Prostate gland (tissue), 2 donors: ENCODE results near the gene ADARB1. TPM values are rescaled to one million over a fixed set of nuclear protein-coding genes. Genes with fewer than 3 reads are reported as not detected.

Experiments
- DNase-seq: peaks from one replicate; pipeline ENCODE4 v3.0.0-alpha.2; 2019; ENCODE audit warnings: low spot score
- H3K27ac ChIP-seq, 2 donors: fragments of 200-600 bp; sonication (generic); 2 replicates each; pipeline ENCODE4 v1.5.1; 2017 to 2019
- H3K27me3 ChIP-seq: fragments of 200-600 bp; sonication (generic); replicated peaks from 2 replicates; pipeline ENCODE4 v1.5.1; 2019; ENCODE audit not compliant: insufficient read depth
- H3K36me3 ChIP-seq, 2 donors: fragments of 200-600 bp; sonication (generic); 1 replicate in 1 of 2; 2 replicates in 1 of 2; pipeline versions ENCODE4 v1.5.1 to v1.8.1; 2017 to 2019
- H3K4me1 ChIP-seq: fragments of 200-600 bp; sonication (generic); replicated peaks from 2 replicates; pipeline ENCODE4 v1.5.1; 2019
- H3K4me3 ChIP-seq, 2 donors: fragments of 200-600 bp; sonication (generic); 2 replicates each; pipeline ENCODE4 v1.5.1; 2017 to 2019
- H3K9me3 ChIP-seq: fragments of 200-600 bp; sonication (generic); 2 replicates; pipeline ENCODE4 v1.5.1; 2017
- POLR2A ChIP-seq: fragments of 450-650 bp; IDR thresholded peaks from one replicate; pipeline ENCODE4 v1.6.1; 2016; ENCODE audit warnings: antibody characterized with exemption, mild to moderate bottlenecking
- POLR2AphosphoS5 ChIP-seq: sonication (generic); formaldehyde crosslinking; IDR thresholded peaks from one replicate; pipeline ENCODE4 v1.6.1; 2017; ENCODE audit warnings: antibody characterized with exemption
- WGBS: methylation state at CpG from one replicate; pipeline ENCODE4 v1.1.5; 2018; 5-methylcytosine and 5-hydroxymethylcytosine counted together
- intact Hi-C: fragments of 100-400 bp; cut with DNase I; formaldehyde crosslinking; loops from one replicate; pipeline ENCODE4 v1.14.2; 2022
- total RNA-seq, 2 donors: library from RNA; depleted of rRNA; stranded (reverse); fragments of >200 nt; gene quantifications; one replicate each; pipeline ENCODE4 v1.1.0, GENCODE V29; 2016
- TF ChIP-seq, protein P1 (sequence below), 4 experiments: fragments of 200-600 bp in 2 of 4; fragments of 450-650 bp in 2 of 4; sonication (generic) in 2 of 4; IDR thresholded peaks; 1 replicate in 3 of 4; 2 replicates in 1 of 4; pipeline ENCODE4 v1.5.1; 2016 to 2019; ENCODE audit warnings: antibody characterized with exemption in 4 of 4, mild to moderate bottlenecking in 2 of 4, moderate library complexity in 2 of 4

ADARB1 gene
- total RNA-seq, 2 donors from 2014 or later: 21.0 to 30.9 TPM

DNA sequence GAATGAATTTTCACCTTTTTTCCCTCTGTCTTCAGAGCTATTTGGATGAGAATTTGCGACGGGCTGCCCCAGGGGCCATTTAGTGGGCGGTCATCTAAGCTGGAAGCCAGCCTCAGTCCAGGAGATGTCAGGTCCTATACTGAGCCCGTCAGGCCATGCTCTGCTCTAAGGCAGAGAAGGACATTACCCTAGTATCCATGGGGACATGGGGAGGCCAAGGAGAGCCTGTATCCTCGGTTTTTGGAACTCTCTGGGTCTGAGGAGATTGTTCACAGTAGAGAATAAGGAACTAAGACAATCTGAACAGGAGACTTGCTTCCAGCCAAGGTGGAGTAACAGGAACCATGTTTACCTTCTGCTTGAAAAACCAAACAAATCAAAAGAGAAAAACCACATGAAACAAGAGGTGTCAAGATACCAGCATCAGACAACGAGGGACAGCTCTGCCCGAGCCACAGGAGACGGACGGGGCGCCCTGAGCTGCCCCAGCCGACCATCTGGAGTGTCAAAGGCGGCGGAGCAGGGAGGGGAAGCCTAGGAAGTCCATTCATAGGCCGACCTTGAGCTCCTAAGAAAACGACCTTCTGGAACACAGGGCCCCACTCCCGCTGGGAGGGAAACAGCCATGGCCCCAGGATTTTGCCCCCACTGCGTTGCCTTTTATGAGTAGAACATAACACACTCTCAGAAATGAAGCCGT lies 20.0 kb upstream of the ADARB1 start:
- DNase-seq: no peak
- intact Hi-C loops: loop anchor here (5.0 kb wide), 1 partner anchor 68 kb away; no protein-coding TSS in a partner anchor

DNA sequence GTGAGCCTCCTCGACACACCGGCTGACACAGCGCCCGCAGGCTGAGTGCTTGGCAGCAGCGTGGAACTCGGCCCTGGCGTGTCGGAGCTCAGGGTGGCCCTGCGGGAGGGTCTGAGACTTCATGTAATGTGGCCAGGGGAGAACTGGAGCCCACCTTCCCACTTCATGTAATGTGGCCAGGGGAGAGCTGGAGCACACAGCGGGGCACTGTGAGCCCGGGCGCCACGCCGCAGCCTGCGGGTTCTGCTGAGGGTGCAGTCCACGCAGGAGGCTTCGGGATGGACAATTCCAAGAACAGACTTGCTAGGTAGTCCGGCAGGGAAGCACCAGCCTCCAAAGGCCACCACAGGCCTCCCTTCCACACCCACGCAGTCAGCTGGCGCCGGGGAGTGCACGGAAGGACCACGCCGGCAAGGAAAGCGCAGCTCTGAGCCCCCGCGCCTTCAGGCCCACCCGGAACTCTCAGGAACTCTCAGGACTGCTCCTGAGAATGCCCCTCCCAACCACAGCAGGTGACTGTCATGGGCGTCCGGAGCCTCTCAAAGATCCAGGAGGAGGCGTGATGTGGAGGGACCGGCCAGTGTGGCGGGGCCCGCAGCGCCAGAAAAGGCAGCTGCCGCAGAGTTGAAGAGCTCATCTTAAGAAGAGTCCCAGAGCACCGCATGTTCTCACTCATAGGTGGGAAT lies 19.3 kb upstream of the ADARB1 start:
- Histone ChIP-seq H3K9me3 (no peaks in the 10 kb centered on the region), H3K27me3 (no peaks in the 10 kb centered on the region), H3K4me1 (no peaks in the 10 kb centered on the region), H3K27ac (no peak overlapping the region), H3K4me3 (no peak overlapping the region), H3K36me3 (no peaks in the 10 kb centered on the region)
- 89% methylated on average over 26 of the region's 37 CpGs for WGBS
- TF ChIP-seq POLR2A (no peak), POLR2AphosphoS5 (no peak)
- TF ChIP-seq, protein P1, sequence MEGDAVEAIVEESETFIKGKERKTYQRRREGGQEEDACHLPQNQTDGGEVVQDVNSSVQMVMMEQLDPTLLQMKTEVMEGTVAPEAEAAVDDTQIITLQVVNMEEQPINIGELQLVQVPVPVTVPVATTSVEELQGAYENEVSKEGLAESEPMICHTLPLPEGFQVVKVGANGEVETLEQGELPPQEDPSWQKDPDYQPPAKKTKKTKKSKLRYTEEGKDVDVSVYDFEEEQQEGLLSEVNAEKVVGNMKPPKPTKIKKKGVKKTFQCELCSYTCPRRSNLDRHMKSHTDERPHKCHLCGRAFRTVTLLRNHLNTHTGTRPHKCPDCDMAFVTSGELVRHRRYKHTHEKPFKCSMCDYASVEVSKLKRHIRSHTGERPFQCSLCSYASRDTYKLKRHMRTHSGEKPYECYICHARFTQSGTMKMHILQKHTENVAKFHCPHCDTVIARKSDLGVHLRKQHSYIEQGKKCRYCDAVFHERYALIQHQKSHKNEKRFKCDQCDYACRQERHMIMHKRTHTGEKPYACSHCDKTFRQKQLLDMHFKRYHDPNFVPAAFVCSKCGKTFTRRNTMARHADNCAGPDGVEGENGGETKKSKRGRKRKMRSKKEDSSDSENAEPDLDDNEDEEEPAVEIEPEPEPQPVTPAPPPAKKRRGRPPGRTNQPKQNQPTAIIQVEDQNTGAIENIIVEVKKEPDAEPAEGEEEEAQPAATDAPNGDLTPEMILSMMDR (IDR thresholded peaks at IDR 0.05): no peak
- no peak for DNase-seq
- intact Hi-C loops: loop anchor here (5.0 kb wide), 1 partner anchor 67 kb away; no protein-coding TSS in a partner anchor

More for the DNA sequence above, 20.0 kb upstream of the ADARB1 start:
- Histone ChIP-seq H3K9me3 (no peaks in the 10 kb centered on the region), H3K36me3 (no peaks in the 10 kb centered on the region), H3K27me3 (no peaks in the 10 kb centered on the region), H3K4me3 (no peak overlapping the region), H3K4me1 (no peaks in the 10 kb centered on the region), H3K27ac (no peak overlapping the region)
- TF ChIP-seq POLR2AphosphoS5 (no peak), POLR2A (no peak)
- TF ChIP-seq, protein P1 (IDR thresholded peaks at IDR 0.05): no peak
- WGBS: 79% methylated on average over 18 of the region's 18 CpGs

DNA sequence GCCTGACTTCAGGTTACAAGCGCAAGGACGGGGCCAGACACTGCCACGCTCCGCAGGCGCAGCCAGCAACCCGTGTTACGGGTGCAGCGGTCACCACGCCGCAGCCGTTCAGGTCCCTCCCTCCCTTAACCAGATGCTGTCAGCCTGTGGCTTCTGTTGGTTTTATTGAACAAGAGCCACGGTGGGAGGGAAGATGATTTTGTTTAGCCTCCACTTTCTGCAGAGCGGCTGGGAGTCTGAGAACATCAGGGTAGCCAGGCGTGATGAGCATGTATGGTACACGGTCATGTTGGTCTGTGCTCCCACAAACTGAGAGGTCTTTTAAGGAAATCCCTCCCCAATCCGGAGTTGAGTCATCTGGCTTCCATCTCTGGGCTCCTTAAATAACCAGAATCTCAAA lies 18.5 kb upstream of the ADARB1 start:
- WGBS: 58% methylated on average over 16 of the region's 16 CpGs
- intact Hi-C loops: no loop called here
- H3K27ac ChIP-seq: no peak overlapping the region
- no peaks in the 10 kb centered on the region for H3K9me3 ChIP-seq
- no peaks in the 10 kb centered on the region for H3K36me3 ChIP-seq
- H3K4me1 ChIP-seq: no peaks in the 10 kb centered on the region
- no peak for TF ChIP-seq POLR2AphosphoS5
- no peak for TF ChIP-seq POLR2A
- TF ChIP-seq, protein P1 (IDR thresholded peaks at IDR 0.05): no peak
- H3K4me3 ChIP-seq: no peak overlapping the region
- no peak for DNase-seq
- H3K27me3 ChIP-seq: no peaks in the 10 kb centered on the region

DNA sequence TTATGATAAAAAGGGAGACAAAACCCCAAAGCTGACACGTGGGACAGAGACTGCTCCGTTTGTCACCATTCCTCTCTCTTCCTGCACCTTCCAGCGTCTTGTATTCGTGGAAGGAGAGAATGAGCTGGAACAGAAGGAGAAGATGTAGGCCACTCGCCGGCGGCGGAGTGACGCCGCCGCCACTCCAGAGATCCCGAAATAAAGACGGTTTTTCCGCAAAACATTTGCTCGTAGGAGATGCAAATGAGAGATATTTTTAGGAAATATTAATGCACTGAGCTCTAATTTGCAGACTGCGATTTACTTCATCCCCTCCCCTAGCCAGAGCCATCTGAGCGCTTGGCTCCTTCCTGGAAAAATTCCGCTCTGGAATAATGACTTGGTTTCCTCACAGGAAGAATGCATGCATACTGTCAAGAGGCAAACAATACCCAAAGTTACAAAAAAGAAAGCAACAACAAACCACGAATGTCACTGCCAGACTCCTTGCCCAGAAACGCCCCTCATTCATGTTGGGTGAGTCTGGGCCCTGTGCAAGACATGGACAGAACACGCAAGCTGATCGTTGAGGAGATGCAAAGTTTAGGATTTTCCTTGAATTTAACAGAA lies 18.0 kb upstream of the ADARB1 start:
- Histone ChIP-seq H3K36me3 (no peaks in the 10 kb centered on the region), H3K9me3 (no peaks in the 10 kb centered on the region), H3K4me1 (no peaks in the 10 kb centered on the region), H3K4me3 (no peak overlapping the region), H3K27me3 (no peaks in the 10 kb centered on the region), H3K27ac (no peak overlapping the region)
- no peak for DNase-seq
- intact Hi-C loops: no loop called here
- WGBS: 80% methylated on average over 22 of the region's 22 CpGs
- TF ChIP-seq, protein P1 (IDR thresholded peaks at IDR 0.05): no peak
